IMR-90 (cell line): ENCODE data around the gene MMP14. TPM values are rescaled to one million over a fixed set of nuclear protein-coding genes. Genes with fewer than 3 reads are reported as not detected.

Experiments used
- ATAC-seq: fragments of 200-7000 bp; cut with Tn5 transposase; 2 replicates; pipeline ENCODE4 v1.9.1; 2020; ENCODE audit warnings: low read depth, mild to moderate bottlenecking, moderate library complexity
- BruUV-seq: library from RNA; stranded (reverse); fragments of 400-500 nt; replicated peaks from 2 replicates; lab custom pipeline; 2021; lab: Mats Ljungman, UMichigan
- CTCF ChIA-PET: fragments of 300-600 bp; formaldehyde crosslinking; extraction: SDS; loops from one replicate; lab custom pipeline; 2021; ENCODE audit warnings: antibody characterized with exemption; lab: Yijun Ruan, JAX
- POLR2A ChIA-PET: fragments of 300-600 bp; sonication (Branson Sonifier 250); formaldehyde crosslinking; loops from one replicate; lab custom pipeline; 2022; ENCODE audit warnings: antibody characterized with exemption; ENCODE audit not compliant: unreplicated experiment; lab: Charles Lee
- DNase-seq: peaks from one replicate; pipeline ENCODE4 v3.0.0; 2013
- H2AFZ ChIP-seq: replicated peaks from 2 replicates; pipeline ENCODE3; 2013; ENCODE audit warnings: low read length, mild to moderate bottlenecking; ENCODE audit not compliant: poor library complexity
- H2AK5ac ChIP-seq: 2 replicates; pipeline ENCODE4 v1.6.1; 2013; ENCODE audit warnings: low read depth, low read length, inconsistent platforms
- H2AK9ac ChIP-seq: replicated peaks from 2 replicates; pipeline ENCODE3; 2013; ENCODE audit warnings: mild to moderate bottlenecking, low read depth, low read length, moderate library complexity; ENCODE audit not compliant: poor library complexity
- H2BK120ac ChIP-seq: 2 replicates; pipeline ENCODE4 v1.6.1; 2013; ENCODE audit warnings: low read depth, low read length, inconsistent platforms
- H2BK15ac ChIP-seq: 3 replicates; pipeline ENCODE4 v1.6.1; 2013; ENCODE audit warnings: low read depth, low read length, inconsistent platforms
- H2BK20ac ChIP-seq: 2 replicates; pipeline ENCODE4 v1.6.1; 2013; ENCODE audit warnings: low read depth, mild to moderate bottlenecking, inconsistent platforms, low read length, moderate library complexity
- H2BK5ac ChIP-seq: 2 replicates; pipeline ENCODE4 v1.6.1; 2013; ENCODE audit warnings: mild to moderate bottlenecking, low read depth, low read length, inconsistent platforms; ENCODE audit not compliant: poor library complexity, severe bottlenecking
- H3K14ac ChIP-seq: replicated peaks from 2 replicates; pipeline ENCODE4 v1.6.1; 2013; ENCODE audit warnings: low read depth, low read length, inconsistent platforms
- H3K18ac ChIP-seq: 2 replicates; pipeline ENCODE4 v1.6.1; 2013; ENCODE audit warnings: low read depth, low read length, control low read depth
- H3K23ac ChIP-seq: 2 replicates; pipeline ENCODE4 v1.6.1; 2013; ENCODE audit warnings: low read depth, low read length, inconsistent platforms
- H3K27ac ChIP-seq: 2 replicates; pipeline ENCODE4 v1.5.1; 2013; ENCODE audit warnings: mild to moderate bottlenecking, control low read depth, low read length; ENCODE audit not compliant: insufficient read depth
- H3K27me3 ChIP-seq: 2 replicates; pipeline ENCODE4 v1.6.1; 2013; ENCODE audit warnings: low read length; ENCODE audit not compliant: control insufficient read depth, insufficient read depth
- H3K36me3 ChIP-seq: 2 replicates; pipeline ENCODE4 v1.6.1; 2013; ENCODE audit warnings: low read length, mixed read lengths; ENCODE audit not compliant: control insufficient read depth, insufficient read depth
- H3K4ac ChIP-seq: 2 replicates; pipeline ENCODE4 v1.6.1; 2013; ENCODE audit warnings: low read depth, low read length, inconsistent platforms
- H3K4me1 ChIP-seq: 2 replicates; pipeline ENCODE4 v1.6.1; 2013; ENCODE audit warnings: low read length, mixed read lengths; ENCODE audit not compliant: control insufficient read depth, insufficient read depth
- H3K4me2 ChIP-seq: 2 replicates; pipeline ENCODE4 v1.6.1; 2013; ENCODE audit warnings: low read depth, mild to moderate bottlenecking, control low read depth, low read length, moderate library complexity
- H3K4me3 ChIP-seq: 2 replicates; pipeline ENCODE4 v1.5.1; 2013; ENCODE audit warnings: low read depth, mild to moderate bottlenecking, control low read depth, low read length, moderate library complexity; ENCODE audit not compliant: insufficient read depth
- H3K56ac ChIP-seq: 2 replicates; pipeline ENCODE4 v1.6.1; 2013; ENCODE audit warnings: low read length, inconsistent platforms; ENCODE audit not compliant: insufficient read depth; ENCODE audit errors: extremely low read depth
- H3K79me1 ChIP-seq, 2 experiments: 2 replicates each; pipeline ENCODE4 v1.6.1; 2013; ENCODE audit warnings: low read length in 2 of 2, inconsistent platforms in 1 of 2, low read depth in 1 of 2
- H3K9ac ChIP-seq: 2 replicates; pipeline ENCODE4 v1.6.1; 2013; ENCODE audit warnings: low read depth, low read length, control low read depth
- H3K9me1 ChIP-seq: 2 replicates; pipeline ENCODE4 v1.6.1; 2013; ENCODE audit warnings: low read length, inconsistent platforms; ENCODE audit not compliant: insufficient read depth
- H3K9me3 ChIP-seq: 2 replicates; pipeline ENCODE4 v1.6.1; 2013; ENCODE audit warnings: low read length; ENCODE audit not compliant: control insufficient read depth, insufficient read depth
- H4K20me1 ChIP-seq: 2 replicates; pipeline ENCODE4 v1.6.1; 2013; ENCODE audit warnings: low read length, inconsistent platforms; ENCODE audit not compliant: insufficient read depth
- H4K5ac ChIP-seq: 2 replicates; pipeline ENCODE4 v1.6.1; 2013; ENCODE audit warnings: mild to moderate bottlenecking, low read depth, low read length, control low read depth
- H4K8ac ChIP-seq, 2 experiments: 2 replicates each; pipeline ENCODE4 v1.6.1; 2013; ENCODE audit warnings: low read depth in 2 of 2, low read length in 2 of 2, control low read depth in 1 of 2, inconsistent platforms in 1 of 2
- H4K91ac ChIP-seq: 2 replicates; pipeline ENCODE4 v1.6.1; 2013; ENCODE audit warnings: low read depth, low read length, inconsistent platforms; ENCODE audit not compliant: insufficient read depth
- BHLHE40 ChIP-seq: fragments of 150-350 bp; IDR thresholded peaks from 2 replicates; pipeline ENCODE4 v1.6.1; 2016; ENCODE audit warnings: mild to moderate bottlenecking, low read depth, low read length
- CEBPB ChIP-seq: IDR thresholded peaks from 2 replicates; pipeline ENCODE4 v1.6.1; 2012; ENCODE audit warnings: low read depth, low read length, improper control_type of control experiment
- WGBS, 2 experiments: methylation state at CpG; one replicate each; pipeline versions ENCODE4 v1.1.5 to v1.1.7; 2013; ENCODE audit warnings: missing lambda C conversion rate in 2 of 2; ENCODE audit not compliant: insufficient read length in 1 of 2; ENCODE audit errors: extremely low coverage in 2 of 2; 5-methylcytosine and 5-hydroxymethylcytosine counted together
- dilution Hi-C: fragments of 300-500 bp; cut with HindIII; formaldehyde crosslinking; loops from one replicate; pipeline ENCODE4 v1.14.3; 2018; ENCODE audit warnings: low sequenced_read_pairs; ENCODE audit not compliant: unreplicated experiment
- in situ Hi-C: fragments of 300-500 bp; cut with MboI; formaldehyde crosslinking; loops from 3 replicates; pipeline ENCODE4 v1.14.3; 2019; ENCODE audit warnings: low sequenced_read_pairs, inconsistent platforms, mixed read lengths
- intact Hi-C: fragments of 100-400 bp; cut with micrococcal nuclease; formaldehyde crosslinking; loops from 2 replicates; pipeline ENCODE4 v1.10.0; 2022
- polyA plus RNA-seq, 3 experiments: library from polyadenylated mRNA; depleted of rRNA; stranded (reverse); fragments of >200 nt; gene quantifications; 2 replicates each; pipeline ENCODE4 v1.2.3, GENCODE V29; 2012; ENCODE audit warnings: low replicate concordance in 1 of 3
- total RNA-seq: library from RNA; depleted of rRNA; stranded (reverse); fragments of >200 nt; gene quantifications from 2 replicates; pipeline ENCODE4 v1.2.3, GENCODE V29; 2012

MMP14 gene
- total and polyA plus RNA-seq, 2 of the 4 experiments (the other 2 are of a cell fraction), result 156 to 315 TPM

DNA sequence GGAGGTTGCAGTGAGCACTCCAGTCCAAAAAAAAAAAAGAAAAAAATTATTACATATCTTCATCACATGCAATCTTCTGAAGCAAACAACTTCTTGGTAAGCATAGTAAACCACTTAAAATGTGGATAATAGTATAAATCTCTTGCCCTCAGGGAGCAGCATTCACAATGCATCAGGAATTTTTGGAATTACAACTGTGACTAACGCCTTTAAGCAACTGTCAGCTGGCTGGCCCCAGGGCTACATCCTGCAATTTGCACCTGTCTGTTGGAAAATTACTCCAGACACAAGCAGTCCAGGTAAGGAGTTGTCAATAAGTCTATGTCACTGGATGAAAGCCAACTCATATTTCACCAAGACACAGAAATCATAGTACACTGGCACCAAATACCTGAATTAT lies 15.7 kb upstream of the MMP14 start:
- TF ChIP-seq CEBPB (no peak), BHLHE40 (no peak)
- Histone ChIP-seq H4K5ac (no peak overlapping the region), H3K23ac (no peak overlapping the region), H2BK20ac (no peak overlapping the region), H2BK120ac (no peak overlapping the region), H3K4me1 (peaks cover 31% of the 10 kb centered on the region), H3K36me3 (no peaks in the 10 kb centered on the region), H3K18ac (no peak overlapping the region), H3K9ac (no peak overlapping the region), H3K14ac (no peak overlapping the region), H4K91ac (no peak overlapping the region), H3K79me1 (peaks cover 0 to 11% of the 10 kb centered on the region in 2 experiments; a peak in 1 of 4 replicates), H2BK15ac (0 out of 3 replicates have a peak overlapping the region, but pooled peaks have one; percentile 19), H3K56ac (no peak overlapping the region), H4K20me1 (no peaks in the 10 kb centered on the region), H3K27me3 (no peaks in the 10 kb centered on the region), H3K4me3 (no peak overlapping the region), H3K4me2 (no peak overlapping the region), H2AK9ac (no peak overlapping the region), H2AFZ (no peak overlapping the region), H2AK5ac (no peak overlapping the region), H4K8ac (no peak overlapping the region), H2BK5ac (no peak overlapping the region), H3K9me1 (peaks cover 12% of the 10 kb centered on the region), H3K4ac (no peak overlapping the region), H3K27ac (no peak overlapping the region), H3K9me3 (no peaks in the 10 kb centered on the region)
- in situ Hi-C loops, result no loop called here
- ChIA-PET POLR2A (no interaction called here), CTCF (no interaction called here)
- no TSS peak for BruUV-seq
- DNase-seq (no peak), ATAC-seq (no peak)
- no CpG with 5 or more reads among the region's 1 CpG for WGBS, 2 experiments
- intact Hi-C loops, result loop anchor here (5.0 kb wide), 1 partner anchor 162 kb away; the partner anchor contains the start of gene AJUBA
- dilution Hi-C loops, result no loop called here
